OCI-M2 (cell line): Measurements from ENCODE around the gene TMC5.
"Not testable (repeated sequence)": the region's sequence is repeated elsewhere in the genome, so short reads cannot be mapped to it uniquely, and the experiment has no call there.

Experiments
- DNase-seq: peaks from one replicate; lab custom pipeline; 2025; ENCODE audit not compliant: unreplicated experiment; lab: John Stamatoyannopoulos, UW

TMC5 gene

GRCh38 chr16:19417640-19418039, at the start of gene TMC5:
TSS of gene TMC5 (plus strand) at chr16:19417883. CDS start at chr16:19440039, 22,156 bp downstream.
- no peak for DNase-seq

- not testable (repeated sequence) for DNase-seq
Observed at GRCh38 chr16:19372541-19372940, 45.1 kb upstream of the TMC5 start.

GRCh38 chr16:19374402-19374801, 43.3 kb upstream of the TMC5 start:
- no peak for DNase-seq

- DNase-seq = no peak
Observed at GRCh38 chr16:19375561-19376158, 42.0 kb upstream of the TMC5 start.

GRCh38 chr16:19377864-19378263, 39.8 kb upstream of the TMC5 start:
- DNase-seq = no peak

GRCh38 chr16:19378511-19378910, 39.2 kb upstream of the TMC5 start:
- no peak for DNase-seq

GRCh38 chr16:19379838-19380237, 37.8 kb upstream of the TMC5 start:
- no peak for DNase-seq

- DNase-seq = no peak
Observed at GRCh38 chr16:19380328-19380727, 37.4 kb upstream of the TMC5 start.

GRCh38 chr16:19382084-19382801, 35.4 kb upstream of the TMC5 start:
- DNase-seq = no peak

- DNase-seq = no peak
Observed at GRCh38 chr16:19382887-19383816, 34.5 kb upstream of the TMC5 start.

- no peak for DNase-seq
Observed at GRCh38 chr16:19384656-19385055, 33.0 kb upstream of the TMC5 start.

GRCh38 chr16:19386525-19386924, 31.2 kb upstream of the TMC5 start:
- DNase-seq = no peak

- no peak for DNase-seq
Observed at GRCh38 chr16:19389246-19389645, 28.4 kb upstream of the TMC5 start.

- not testable (repeated sequence) for DNase-seq
Observed at GRCh38 chr16:19391185-19391776, 26.4 kb upstream of the TMC5 start.

- no peak for DNase-seq
Observed at GRCh38 chr16:19392352-19392751, 25.3 kb upstream of the TMC5 start.

- DNase-seq = no peak
Observed at GRCh38 chr16:19393226-19394111, 24.2 kb upstream of the TMC5 start.

- DNase-seq = not testable (repeated sequence)
Observed at GRCh38 chr16:19395646-19396267, 21.9 kb upstream of the TMC5 start.

- no peak for DNase-seq
Observed at GRCh38 chr16:19396555-19397011, 21.1 kb upstream of the TMC5 start.

GRCh38 chr16:19397373-19397772, 20.3 kb upstream of the TMC5 start:
- DNase-seq = not testable (repeated sequence)

GRCh38 chr16:19400711-19401110, 17.0 kb upstream of the TMC5 start:
- DNase-seq = no peak
